ENCODE measurements around the gene CCDC116.

CCDC116 gene

GRCh38 chr22:21682385-21683175 is 50.0 kb downstream of the CCDC116 start:
- no peaks in the 10 kb centered on the region for H3K79me1 ChIP-seq (ENCODE audit: low read length)
- no peak overlapping the region for H2AK5ac ChIP-seq (ENCODE audit: low read length)
- peaks cover 1% of the 10 kb centered on the region for H3K36me3 ChIP-seq (ENCODE audit: control insufficient read depth, insufficient read depth, low read length)
- no peak overlapping the region for H3K4me3 ChIP-seq (ENCODE audit: low read length)
- H2BK15ac ChIP-seq (replicated peaks; ENCODE audit: low read depth): no peak overlapping the region
- no peak overlapping the region for H2BK5ac ChIP-seq (ENCODE audit: low read length)
- no peak overlapping the region for H3K4ac ChIP-seq (ENCODE audit: low read depth, low read length)
- H3K27me3 ChIP-seq (ENCODE audit: insufficient read depth, low read length, poor library complexity): no peaks in the 10 kb centered on the region
- H3K23ac ChIP-seq (ENCODE audit: low read length): no peak overlapping the region
- no peak overlapping the region for H3K56ac ChIP-seq (ENCODE audit: low read length)
- H3K79me2 ChIP-seq (ENCODE audit: control insufficient read depth, insufficient read depth, low read length): no peaks in the 10 kb centered on the region
- no peak overlapping the region for H3K9ac ChIP-seq (ENCODE audit: low read length)
- no peak overlapping the region for H4K8ac ChIP-seq (ENCODE audit: low read depth, low read length)
- no peak overlapping the region for H3K18ac ChIP-seq (ENCODE audit: low read length)
- H4K5ac ChIP-seq (ENCODE audit: low read length): no peak overlapping the region
- H3K4me1 ChIP-seq (ENCODE audit: control insufficient read depth, low read depth, low read length): no peaks in the 10 kb centered on the region
- no peak overlapping the region for H2BK120ac ChIP-seq (ENCODE audit: low read depth, low read length)
- no peak overlapping the region for H3K4me2 ChIP-seq (ENCODE audit: low read length)
- DNase-seq: no peak
- WGBS (ENCODE audit: extremely low coverage, insufficient coverage, low lambda C conversion rate): no CpG with 5 or more reads among the region's 20 CpGs
- H3K27ac ChIP-seq (ENCODE audit: low read depth, low read length): no peak overlapping the region

GRCh38 chr22:21683401-21683811 is 50.8 kb downstream of the CCDC116 start:
- Histone ChIP-seq H3K18ac (ENCODE audit: low read length) (no peak overlapping the region), H2BK5ac (ENCODE audit: low read length) (no peak overlapping the region), H3K36me3 (ENCODE audit: control insufficient read depth, insufficient read depth, low read length) (peaks cover 1% of the 10 kb centered on the region), H3K4me3 (ENCODE audit: low read length) (no peak overlapping the region), H3K4me2 (ENCODE audit: low read length) (no peak overlapping the region), H3K27ac (ENCODE audit: low read depth, low read length) (no peak overlapping the region), H3K9ac (ENCODE audit: low read length) (no peak overlapping the region), H3K79me1 (ENCODE audit: low read length) (no peaks in the 10 kb centered on the region), H4K5ac (ENCODE audit: low read length) (no peak overlapping the region), H2BK15ac (replicated peaks; ENCODE audit: low read depth) (no peak overlapping the region), H3K4me1 (ENCODE audit: control insufficient read depth, low read depth, low read length) (no peaks in the 10 kb centered on the region), H3K4ac (ENCODE audit: low read depth, low read length) (no peak overlapping the region), H2AK5ac (ENCODE audit: low read length) (no peak overlapping the region), H3K27me3 (ENCODE audit: insufficient read depth, low read length, poor library complexity) (no peaks in the 10 kb centered on the region), H3K23ac (ENCODE audit: low read length) (no peak overlapping the region), H3K56ac (ENCODE audit: low read length) (no peak overlapping the region), H3K79me2 (ENCODE audit: control insufficient read depth, insufficient read depth, low read length) (no peaks in the 10 kb centered on the region), H2BK120ac (ENCODE audit: low read depth, low read length) (no peak overlapping the region), H4K8ac (ENCODE audit: low read depth, low read length) (no peak overlapping the region)
- WGBS (ENCODE audit: extremely low coverage, insufficient coverage, low lambda C conversion rate): no CpG with 5 or more reads among the region's 7 CpGs
- no peak for DNase-seq

GRCh38 chr22:21684492-21685163 is 52.1 kb downstream of the CCDC116 start:
- Histone ChIP-seq H3K79me1 (ENCODE audit: low read length) (no peaks in the 10 kb centered on the region), H3K79me2 (ENCODE audit: control insufficient read depth, insufficient read depth, low read length) (no peaks in the 10 kb centered on the region), H3K36me3 (ENCODE audit: control insufficient read depth, insufficient read depth, low read length) (peaks cover 1% of the 10 kb centered on the region), H2AK5ac (ENCODE audit: low read length) (no peak overlapping the region), H3K4me3 (ENCODE audit: low read length) (no peak overlapping the region), H3K27me3 (ENCODE audit: insufficient read depth, low read length, poor library complexity) (no peaks in the 10 kb centered on the region), H3K56ac (ENCODE audit: low read length) (no peak overlapping the region), H3K9ac (ENCODE audit: low read length) (no peak overlapping the region), H3K27ac (ENCODE audit: low read depth, low read length) (no peak overlapping the region), H4K8ac (ENCODE audit: low read depth, low read length) (no peak overlapping the region), H2BK120ac (ENCODE audit: low read depth, low read length) (no peak overlapping the region), H3K4ac (ENCODE audit: low read depth, low read length) (no peak overlapping the region), H2BK15ac (replicated peaks; ENCODE audit: low read depth) (no peak overlapping the region), H4K5ac (ENCODE audit: low read length) (no peak overlapping the region), H3K4me2 (ENCODE audit: low read length) (no peak overlapping the region), H3K18ac (ENCODE audit: low read length) (no peak overlapping the region), H3K23ac (ENCODE audit: low read length) (no peak overlapping the region), H2BK5ac (ENCODE audit: low read length) (no peak overlapping the region), H3K4me1 (ENCODE audit: control insufficient read depth, low read depth, low read length) (no peaks in the 10 kb centered on the region)
- no peak for DNase-seq
- WGBS (ENCODE audit: extremely low coverage, insufficient coverage, low lambda C conversion rate): no CpG with 5 or more reads among the region's 19 CpGs

GRCh38 chr22:21685164-21685513 is 52.6 kb downstream of the CCDC116 start:
- no peak overlapping the region for H3K4me3 ChIP-seq (ENCODE audit: low read length)
- H3K9ac ChIP-seq (ENCODE audit: low read length): no peak overlapping the region
- no peaks in the 10 kb centered on the region for H3K4me1 ChIP-seq (ENCODE audit: control insufficient read depth, low read depth, low read length)
- H2AK5ac ChIP-seq (ENCODE audit: low read length): no peak overlapping the region
- H3K79me2 ChIP-seq (ENCODE audit: control insufficient read depth, insufficient read depth, low read length): no peaks in the 10 kb centered on the region
- no peak overlapping the region for H4K8ac ChIP-seq (ENCODE audit: low read depth, low read length)
- no peak overlapping the region for H2BK15ac ChIP-seq (replicated peaks; ENCODE audit: low read depth)
- no peak overlapping the region for H3K56ac ChIP-seq (ENCODE audit: low read length)
- no peak overlapping the region for H4K5ac ChIP-seq (ENCODE audit: low read length)
- no CpG with 5 or more reads among the region's 8 CpGs for WGBS (ENCODE audit: extremely low coverage, insufficient coverage, low lambda C conversion rate)
- no peak overlapping the region for H3K27ac ChIP-seq (ENCODE audit: low read depth, low read length)
- H3K4ac ChIP-seq (ENCODE audit: low read depth, low read length): no peak overlapping the region
- no peak overlapping the region for H2BK120ac ChIP-seq (ENCODE audit: low read depth, low read length)
- H3K4me2 ChIP-seq (ENCODE audit: low read length): no peak overlapping the region
- H3K27me3 ChIP-seq (ENCODE audit: insufficient read depth, low read length, poor library complexity): no peaks in the 10 kb centered on the region
- no peak overlapping the region for H2BK5ac ChIP-seq (ENCODE audit: low read length)
- peaks cover 1% of the 10 kb centered on the region for H3K36me3 ChIP-seq (ENCODE audit: control insufficient read depth, insufficient read depth, low read length)
- no peaks in the 10 kb centered on the region for H3K79me1 ChIP-seq (ENCODE audit: low read length)
- H3K23ac ChIP-seq (ENCODE audit: low read length): no peak overlapping the region
- no peak overlapping the region for H3K18ac ChIP-seq (ENCODE audit: low read length)
- DNase-seq: no peak

GRCh38 chr22:21686193-21686608 is 53.6 kb downstream of the CCDC116 start:
- no peaks in the 10 kb centered on the region for H3K4me1 ChIP-seq (ENCODE audit: control insufficient read depth, low read depth, low read length)
- no peak overlapping the region for H3K27ac ChIP-seq (ENCODE audit: low read depth, low read length)
- no peaks in the 10 kb centered on the region for H3K36me3 ChIP-seq (ENCODE audit: control insufficient read depth, insufficient read depth, low read length)

More at GRCh38 chr22:21686193-21686608, 53.6 kb downstream of the CCDC116 start:
- Histone ChIP-seq H3K27me3 (ENCODE audit: insufficient read depth, low read length, poor library complexity) (no peaks in the 10 kb centered on the region), H2BK15ac (replicated peaks; ENCODE audit: low read depth) (no peak overlapping the region), H3K4me2 (ENCODE audit: low read length) (no peak overlapping the region), H3K4me3 (ENCODE audit: low read length) (no peak overlapping the region), H2AK5ac (ENCODE audit: low read length) (no peak overlapping the region), H2BK120ac (ENCODE audit: low read depth, low read length) (no peak overlapping the region), H3K4ac (ENCODE audit: low read depth, low read length) (no peak overlapping the region), H3K23ac (ENCODE audit: low read length) (no peak overlapping the region), H2BK5ac (ENCODE audit: low read length) (no peak overlapping the region), H3K79me2 (ENCODE audit: control insufficient read depth, insufficient read depth, low read length) (no peaks in the 10 kb centered on the region), H3K9ac (ENCODE audit: low read length) (no peak overlapping the region), H4K5ac (ENCODE audit: low read length) (no peak overlapping the region), H3K56ac (ENCODE audit: low read length) (no peak overlapping the region), H3K79me1 (ENCODE audit: low read length) (no peaks in the 10 kb centered on the region), H3K18ac (ENCODE audit: low read length) (no peak overlapping the region), H4K8ac (ENCODE audit: low read depth, low read length) (no peak overlapping the region)
- no CpG with 5 or more reads among the region's 8 CpGs for WGBS (ENCODE audit: extremely low coverage, insufficient coverage, low lambda C conversion rate)
- DNase-seq: no peak
